Neural cell (in vitro differentiated cells): ENCODE measurements around the gene IFNGR2. TPM values are rescaled to one million over a fixed set of nuclear protein-coding genes. Genes with fewer than 3 reads are reported as not detected.

ENCODE experiments used
- H2AFZ ChIP-seq: fragments of 200-600, 300-800 bp; sonication (generic), shearing (Covaris generic); 2 replicates; pipeline ENCODE4 v1.6.0; 2014; ENCODE audit warnings: low read depth, mild to moderate bottlenecking, antibody characterized with exemption, low read length, moderate library complexity
- H3F3A ChIP-seq: fragments of 200-600 bp; shearing (Covaris generic); 2 replicates; pipeline ENCODE4 v1.6.1; 2016; ENCODE audit warnings: mild to moderate bottlenecking, moderate library complexity, mixed read lengths, antibody characterized with exemption, low read length; ENCODE audit not compliant: insufficient read depth, poor library complexity, severe bottlenecking
- H3K27ac ChIP-seq: fragments of 200-600, 300-800 bp; sonication (generic), shearing (Covaris generic); 2 replicates; pipeline ENCODE4 v1.5.1; 2014; ENCODE audit warnings: mild to moderate bottlenecking, low read length, moderate library complexity
- H3K27me3 ChIP-seq: fragments of 300-800, 200-600 bp; sonication (generic), shearing (Covaris generic); 2 replicates; pipeline ENCODE4 v1.6.0; 2014; ENCODE audit warnings: mild to moderate bottlenecking, low read depth, low read length, moderate library complexity; ENCODE audit not compliant: insufficient read depth
- H3K36me3 ChIP-seq: fragments of 300-800, 200-600 bp; sonication (generic), shearing (Covaris generic); 2 replicates; pipeline ENCODE4 v1.5.1; 2014; ENCODE audit warnings: mild to moderate bottlenecking, antibody characterized with exemption, low read length, moderate library complexity; ENCODE audit not compliant: insufficient read depth
- H3K4me2 ChIP-seq: fragments of 300-800, 200-600 bp; sonication (generic), shearing (Covaris generic); 2 replicates; pipeline ENCODE4 v1.6.0; 2014; ENCODE audit warnings: mild to moderate bottlenecking, low read length
- H3K4me3 ChIP-seq: fragments of 300-800, 200-600 bp; sonication (generic), shearing (Covaris generic); 2 replicates; pipeline ENCODE4 v1.5.1; 2014; ENCODE audit warnings: mild to moderate bottlenecking, low read length, moderate library complexity
- H3K79me2 ChIP-seq: fragments of 200-600 bp; shearing (Covaris generic); replicated peaks from 2 replicates; pipeline ENCODE4 v1.6.0; 2014; ENCODE audit warnings: mild to moderate bottlenecking, low read length, moderate library complexity; ENCODE audit not compliant: insufficient read depth
- H3K9ac ChIP-seq: fragments of 300-800, 200-600 bp; sonication (generic), shearing (Covaris generic); 2 replicates; pipeline ENCODE4 v1.6.1; 2016; ENCODE audit warnings: mild to moderate bottlenecking, low read length, mixed read lengths
- H3K9me2 ChIP-seq: fragments of 200-600 bp; shearing (Covaris generic); 2 replicates; pipeline ENCODE4 v1.6.1; 2016; ENCODE audit warnings: mild to moderate bottlenecking, low read length, mixed read lengths; ENCODE audit not compliant: insufficient read depth
- H3K9me3 ChIP-seq: fragments of 200-600, 300-800 bp; sonication (generic), shearing (Covaris generic); 2 replicates; pipeline ENCODE4 v1.6.1; 2016; ENCODE audit warnings: mild to moderate bottlenecking, mixed run types, low read length, moderate library complexity, mixed read lengths
- H4K20me1 ChIP-seq: fragments of 200-600 bp; shearing (Covaris generic); 2 replicates; pipeline ENCODE4 v1.6.1; 2016; ENCODE audit warnings: mild to moderate bottlenecking, mixed run types; ENCODE audit not compliant: insufficient read depth
- EP300 ChIP-seq: fragments of 450-650 bp; conservative IDR thresholded peaks from 2 replicates; pipeline ENCODE4 v1.6.1; 2014; ENCODE audit warnings: antibody characterized with exemption, mild to moderate bottlenecking, moderate library complexity; ENCODE audit not compliant: poor library complexity, severe bottlenecking
- EZH2 ChIP-seq: fragments of 200-600, 300-800 bp; shearing (Covaris generic), sonication (generic); IDR thresholded peaks from 2 replicates; pipeline ENCODE4 v1.6.1; 2014; ENCODE audit warnings: antibody characterized with exemption, low read length, borderline replicate concordance, mild to moderate bottlenecking; ENCODE audit not compliant: insufficient read depth, poor library complexity, severe bottlenecking
- MXI1 ChIP-seq: fragments of 450-650 bp; conservative IDR thresholded peaks from 2 replicates; pipeline ENCODE4 v1.6.1; 2014; ENCODE audit warnings: antibody characterized with exemption, mild to moderate bottlenecking; ENCODE audit not compliant: poor library complexity, severe bottlenecking
- POLR2AphosphoS5 ChIP-seq: IDR thresholded peaks from 2 replicates; pipeline ENCODE4 v1.6.1; 2012
- RAD21 ChIP-seq: fragments of 450-650 bp; conservative IDR thresholded peaks from 2 replicates; pipeline ENCODE4 v1.6.1; 2014; ENCODE audit warnings: antibody characterized with exemption, mild to moderate bottlenecking, moderate library complexity
- SMC3 ChIP-seq: fragments of 450-650 bp; conservative IDR thresholded peaks from 2 replicates; pipeline ENCODE4 v1.6.1; 2014; ENCODE audit warnings: antibody characterized with exemption, mild to moderate bottlenecking, moderate library complexity; ENCODE audit not compliant: poor library complexity
- TAF1 ChIP-seq: IDR thresholded peaks from 2 replicates; pipeline ENCODE4 v1.6.1; 2012; ENCODE audit warnings: low read depth
- polyA plus RNA-seq: library from polyadenylated mRNA; depleted of rRNA; stranded (reverse); fragments of >200 nt; gene quantifications from 2 replicates; pipeline ENCODE4 v1.2.3, GENCODE V29; 2014
- TF ChIP-seq, protein P1 (sequence below): IDR thresholded peaks from 2 replicates; pipeline ENCODE4 v1.6.1; 2012; ENCODE audit warnings: borderline replicate concordance
- TF ChIP-seq, protein P2 (sequence below): fragments of 450-650 bp; IDR thresholded peaks from 2 replicates; pipeline ENCODE4 v1.5.1; 2014; ENCODE audit warnings: antibody characterized with exemption, mild to moderate bottlenecking, moderate library complexity; ENCODE audit not compliant: poor library complexity, severe bottlenecking

The IFNGR2 gene
- polyA plus RNA-seq, 1 donor from 2014 or later: 57.2 TPM

DNA sequence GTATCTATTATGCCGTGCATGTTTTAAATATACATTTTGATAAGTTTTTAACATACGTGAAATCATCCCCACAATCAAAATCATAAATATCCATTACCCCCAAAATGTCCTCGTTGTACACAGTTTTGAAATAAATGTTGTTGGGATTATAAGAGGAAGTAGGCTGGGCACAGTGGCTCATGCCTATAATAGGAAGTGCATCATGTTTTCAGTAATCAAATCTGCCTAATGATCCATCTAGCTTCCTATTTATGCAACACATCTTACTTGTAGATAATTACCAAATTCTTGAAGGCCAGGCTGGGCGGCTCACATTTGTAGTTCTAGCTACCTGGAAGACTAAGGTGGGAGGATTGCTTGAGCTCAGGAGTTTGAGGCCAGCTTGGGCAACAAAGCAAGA, 15.0 kb upstream of the IFNGR2 start:
- TF ChIP-seq, protein P1, sequence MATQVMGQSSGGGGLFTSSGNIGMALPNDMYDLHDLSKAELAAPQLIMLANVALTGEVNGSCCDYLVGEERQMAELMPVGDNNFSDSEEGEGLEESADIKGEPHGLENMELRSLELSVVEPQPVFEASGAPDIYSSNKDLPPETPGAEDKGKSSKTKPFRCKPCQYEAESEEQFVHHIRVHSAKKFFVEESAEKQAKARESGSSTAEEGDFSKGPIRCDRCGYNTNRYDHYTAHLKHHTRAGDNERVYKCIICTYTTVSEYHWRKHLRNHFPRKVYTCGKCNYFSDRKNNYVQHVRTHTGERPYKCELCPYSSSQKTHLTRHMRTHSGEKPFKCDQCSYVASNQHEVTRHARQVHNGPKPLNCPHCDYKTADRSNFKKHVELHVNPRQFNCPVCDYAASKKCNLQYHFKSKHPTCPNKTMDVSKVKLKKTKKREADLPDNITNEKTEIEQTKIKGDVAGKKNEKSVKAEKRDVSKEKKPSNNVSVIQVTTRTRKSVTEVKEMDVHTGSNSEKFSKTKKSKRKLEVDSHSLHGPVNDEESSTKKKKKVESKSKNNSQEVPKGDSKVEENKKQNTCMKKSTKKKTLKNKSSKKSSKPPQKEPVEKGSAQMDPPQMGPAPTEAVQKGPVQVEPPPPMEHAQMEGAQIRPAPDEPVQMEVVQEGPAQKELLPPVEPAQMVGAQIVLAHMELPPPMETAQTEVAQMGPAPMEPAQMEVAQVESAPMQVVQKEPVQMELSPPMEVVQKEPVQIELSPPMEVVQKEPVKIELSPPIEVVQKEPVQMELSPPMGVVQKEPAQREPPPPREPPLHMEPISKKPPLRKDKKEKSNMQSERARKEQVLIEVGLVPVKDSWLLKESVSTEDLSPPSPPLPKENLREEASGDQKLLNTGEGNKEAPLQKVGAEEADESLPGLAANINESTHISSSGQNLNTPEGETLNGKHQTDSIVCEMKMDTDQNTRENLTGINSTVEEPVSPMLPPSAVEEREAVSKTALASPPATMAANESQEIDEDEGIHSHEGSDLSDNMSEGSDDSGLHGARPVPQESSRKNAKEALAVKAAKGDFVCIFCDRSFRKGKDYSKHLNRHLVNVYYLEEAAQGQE: no peak
- TF ChIP-seq TAF1 (no peak), MXI1 (no peak), POLR2AphosphoS5 (no peak), EP300 (no peak)
- TF ChIP-seq, protein P2, sequence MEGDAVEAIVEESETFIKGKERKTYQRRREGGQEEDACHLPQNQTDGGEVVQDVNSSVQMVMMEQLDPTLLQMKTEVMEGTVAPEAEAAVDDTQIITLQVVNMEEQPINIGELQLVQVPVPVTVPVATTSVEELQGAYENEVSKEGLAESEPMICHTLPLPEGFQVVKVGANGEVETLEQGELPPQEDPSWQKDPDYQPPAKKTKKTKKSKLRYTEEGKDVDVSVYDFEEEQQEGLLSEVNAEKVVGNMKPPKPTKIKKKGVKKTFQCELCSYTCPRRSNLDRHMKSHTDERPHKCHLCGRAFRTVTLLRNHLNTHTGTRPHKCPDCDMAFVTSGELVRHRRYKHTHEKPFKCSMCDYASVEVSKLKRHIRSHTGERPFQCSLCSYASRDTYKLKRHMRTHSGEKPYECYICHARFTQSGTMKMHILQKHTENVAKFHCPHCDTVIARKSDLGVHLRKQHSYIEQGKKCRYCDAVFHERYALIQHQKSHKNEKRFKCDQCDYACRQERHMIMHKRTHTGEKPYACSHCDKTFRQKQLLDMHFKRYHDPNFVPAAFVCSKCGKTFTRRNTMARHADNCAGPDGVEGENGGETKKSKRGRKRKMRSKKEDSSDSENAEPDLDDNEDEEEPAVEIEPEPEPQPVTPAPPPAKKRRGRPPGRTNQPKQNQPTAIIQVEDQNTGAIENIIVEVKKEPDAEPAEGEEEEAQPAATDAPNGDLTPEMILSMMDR: no peak
- no peak overlapping the region for H3K27ac ChIP-seq
- no peaks in the 10 kb centered on the region for H3K79me2 ChIP-seq
- H3K36me3 ChIP-seq: no peaks in the 10 kb centered on the region
- no peak overlapping the region for H3K4me3 ChIP-seq
- no peaks in the 10 kb centered on the region for H4K20me1 ChIP-seq
- no peaks in the 10 kb centered on the region for H3K9me2 ChIP-seq
- no peak overlapping the region for H3K4me2 ChIP-seq
- H3K9ac ChIP-seq: no peak overlapping the region
- H3K27me3 ChIP-seq: no peaks in the 10 kb centered on the region
- no peaks in the 10 kb centered on the region for H3K9me3 ChIP-seq
- no peaks in the 10 kb centered on the region for H3F3A ChIP-seq
- H2AFZ ChIP-seq: no peak overlapping the region

DNA sequence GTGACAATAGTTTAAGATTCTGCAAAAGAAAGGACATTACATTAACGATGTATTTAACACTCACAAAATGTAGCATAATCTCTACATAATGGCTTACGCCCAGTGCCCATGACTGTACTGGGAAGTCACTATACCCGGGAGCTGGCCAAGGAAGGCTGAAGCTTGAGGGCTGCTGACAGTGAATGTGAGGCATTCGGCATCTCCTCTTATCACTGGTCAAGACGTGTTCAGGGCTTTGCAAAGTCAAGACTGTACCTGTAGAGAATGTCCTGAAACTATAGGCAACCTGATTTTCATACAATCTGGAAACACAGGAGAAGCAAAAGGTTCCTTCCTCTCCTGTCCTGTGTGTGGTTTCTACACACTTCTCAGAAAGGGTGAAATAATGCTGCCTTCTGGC, 12.7 kb upstream of the IFNGR2 start:
- TF ChIP-seq TAF1 (no peak), POLR2AphosphoS5 (no peak), EZH2 (no peak), EP300 (no peak), MXI1 (no peak), SMC3 (no peak), RAD21 (no peak)
- TF ChIP-seq, protein P1: no peak
- TF ChIP-seq, protein P2: no peak
- no peak overlapping the region for H3K4me2 ChIP-seq
- no peaks in the 10 kb centered on the region for H3K9me2 ChIP-seq
- no peak overlapping the region for H2AFZ ChIP-seq
- H3K36me3 ChIP-seq: no peaks in the 10 kb centered on the region
- H3K79me2 ChIP-seq: no peaks in the 10 kb centered on the region
- H3K27me3 ChIP-seq: no peaks in the 10 kb centered on the region
- H4K20me1 ChIP-seq: no peaks in the 10 kb centered on the region
- no peaks in the 10 kb centered on the region for H3F3A ChIP-seq
- no peak overlapping the region for H3K27ac ChIP-seq
- no peak overlapping the region for H3K4me3 ChIP-seq
- H3K9me3 ChIP-seq: no peaks in the 10 kb centered on the region
- H3K9ac ChIP-seq: no peak overlapping the region
